GM12873 (cell line): ENCODE measurements around the gene IGF2BP3.

Experiments used
- TF ChIP-seq, protein P1 (sequence below): IDR thresholded peaks from 2 replicates; pipeline ENCODE4 v1.5.1; 2012; ENCODE audit warnings: low read depth, mild to moderate bottlenecking, moderate library complexity, low read length, control low read depth; ENCODE audit not compliant: insufficient read depth; ENCODE audit errors: missing control alignments

The IGF2BP3 gene

DNA sequence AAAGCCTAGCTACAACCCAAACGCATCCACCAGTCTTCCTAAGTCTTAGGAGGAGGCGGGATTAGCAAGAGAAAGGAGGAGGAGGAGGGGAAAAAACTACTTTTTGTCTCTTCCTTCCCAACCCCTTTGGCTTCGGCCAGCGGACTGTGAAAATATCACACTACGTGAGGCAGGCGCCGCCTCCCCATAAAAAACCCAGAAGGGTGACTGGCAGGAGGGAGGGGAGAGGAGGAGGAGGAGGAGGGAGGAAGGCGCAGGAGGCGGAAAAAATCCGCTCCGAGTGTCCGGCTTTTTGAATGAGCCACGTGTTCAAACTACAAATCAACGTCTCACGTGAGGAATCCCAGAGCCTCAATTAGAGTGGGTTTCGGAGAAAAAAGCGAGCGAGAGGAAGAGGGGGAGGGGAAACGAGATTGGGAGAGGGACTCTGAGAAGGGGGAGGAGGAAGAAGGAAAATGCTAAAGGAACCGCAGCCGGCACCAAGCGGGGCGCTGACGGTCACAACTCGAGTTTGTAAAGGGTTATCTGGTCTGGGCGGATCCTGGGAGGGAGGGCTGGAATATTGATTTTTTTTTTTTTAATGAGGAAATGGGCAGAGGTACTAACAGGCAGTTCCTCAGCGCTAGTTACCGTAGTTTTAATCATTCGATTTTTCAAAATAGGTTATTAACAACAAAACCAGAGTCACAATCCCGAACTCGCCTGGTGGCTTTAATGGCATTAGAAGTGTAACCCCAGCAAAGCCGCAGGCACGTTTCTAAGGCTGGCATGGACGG, at the start of gene IGF2BP3:
TSS of gene IGF2BP3 (minus strand) at position 162 of the 776 bp plus-strand sequence. CDS start 381 bp downstream, outside the sequence.
- TF ChIP-seq, protein P1, sequence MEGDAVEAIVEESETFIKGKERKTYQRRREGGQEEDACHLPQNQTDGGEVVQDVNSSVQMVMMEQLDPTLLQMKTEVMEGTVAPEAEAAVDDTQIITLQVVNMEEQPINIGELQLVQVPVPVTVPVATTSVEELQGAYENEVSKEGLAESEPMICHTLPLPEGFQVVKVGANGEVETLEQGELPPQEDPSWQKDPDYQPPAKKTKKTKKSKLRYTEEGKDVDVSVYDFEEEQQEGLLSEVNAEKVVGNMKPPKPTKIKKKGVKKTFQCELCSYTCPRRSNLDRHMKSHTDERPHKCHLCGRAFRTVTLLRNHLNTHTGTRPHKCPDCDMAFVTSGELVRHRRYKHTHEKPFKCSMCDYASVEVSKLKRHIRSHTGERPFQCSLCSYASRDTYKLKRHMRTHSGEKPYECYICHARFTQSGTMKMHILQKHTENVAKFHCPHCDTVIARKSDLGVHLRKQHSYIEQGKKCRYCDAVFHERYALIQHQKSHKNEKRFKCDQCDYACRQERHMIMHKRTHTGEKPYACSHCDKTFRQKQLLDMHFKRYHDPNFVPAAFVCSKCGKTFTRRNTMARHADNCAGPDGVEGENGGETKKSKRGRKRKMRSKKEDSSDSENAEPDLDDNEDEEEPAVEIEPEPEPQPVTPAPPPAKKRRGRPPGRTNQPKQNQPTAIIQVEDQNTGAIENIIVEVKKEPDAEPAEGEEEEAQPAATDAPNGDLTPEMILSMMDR = no peak

DNA sequence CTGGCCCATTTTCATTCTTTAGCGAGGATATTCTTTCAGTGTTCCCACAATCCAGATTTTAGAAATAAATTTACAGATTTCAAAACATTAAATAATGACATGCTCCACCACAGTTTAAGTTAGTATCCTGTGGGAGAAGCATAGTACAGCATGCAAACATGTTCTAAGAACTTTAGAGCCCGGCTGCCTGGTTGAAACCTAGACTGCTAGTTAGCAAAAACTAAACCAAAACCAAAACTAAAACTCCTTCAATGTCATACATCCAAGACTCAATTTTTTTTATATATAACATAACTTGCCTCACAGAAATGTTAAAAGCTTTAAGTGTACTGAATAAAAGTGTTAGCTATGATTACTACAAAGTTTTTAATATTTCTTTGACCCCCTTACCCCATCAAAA, 44.5 kb upstream of the IGF2BP3 start:
- TF ChIP-seq, protein P1 = no peak

DNA sequence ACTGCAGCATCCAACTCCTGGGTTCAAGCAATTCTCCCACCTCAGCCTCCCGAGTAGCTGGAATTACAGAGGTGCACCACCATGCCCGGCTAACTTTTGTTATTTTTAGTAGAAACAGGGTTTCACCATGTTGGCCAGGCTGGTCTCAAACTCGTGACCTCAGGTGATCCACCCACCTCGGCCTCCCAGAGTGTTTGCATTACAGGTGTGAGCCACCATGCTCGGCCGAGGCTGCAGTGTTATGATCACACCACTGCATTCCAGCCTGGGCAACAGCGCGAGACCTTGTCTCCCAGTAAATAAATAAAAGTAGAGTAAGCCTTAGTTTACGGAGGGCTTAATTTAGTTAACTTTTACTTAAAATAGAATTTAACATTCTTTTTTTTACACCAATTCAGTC, 23.7 kb upstream of the IGF2BP3 start:
- TF ChIP-seq, protein P1 = no peak

DNA sequence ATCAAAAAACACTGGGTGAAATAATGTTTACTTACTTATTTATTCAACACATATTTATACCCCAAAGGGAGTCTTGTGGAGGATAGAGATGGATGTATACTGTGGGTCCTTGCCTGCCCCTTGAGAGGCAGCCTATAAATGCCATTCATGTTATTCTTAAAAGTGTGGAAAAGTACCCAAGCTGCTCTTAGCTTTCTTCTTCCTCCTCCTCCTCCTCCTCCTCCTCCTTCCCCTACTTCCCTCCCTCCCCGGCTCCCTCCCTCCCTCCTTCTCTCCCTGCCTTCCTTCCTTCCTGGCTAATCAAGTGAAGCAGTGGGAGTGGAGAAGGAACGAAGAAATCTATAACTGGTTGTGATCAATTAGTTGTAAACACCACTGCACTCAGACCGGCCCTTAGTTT, 21.2 kb upstream of the IGF2BP3 start:
- TF ChIP-seq, protein P1 = no peak

DNA sequence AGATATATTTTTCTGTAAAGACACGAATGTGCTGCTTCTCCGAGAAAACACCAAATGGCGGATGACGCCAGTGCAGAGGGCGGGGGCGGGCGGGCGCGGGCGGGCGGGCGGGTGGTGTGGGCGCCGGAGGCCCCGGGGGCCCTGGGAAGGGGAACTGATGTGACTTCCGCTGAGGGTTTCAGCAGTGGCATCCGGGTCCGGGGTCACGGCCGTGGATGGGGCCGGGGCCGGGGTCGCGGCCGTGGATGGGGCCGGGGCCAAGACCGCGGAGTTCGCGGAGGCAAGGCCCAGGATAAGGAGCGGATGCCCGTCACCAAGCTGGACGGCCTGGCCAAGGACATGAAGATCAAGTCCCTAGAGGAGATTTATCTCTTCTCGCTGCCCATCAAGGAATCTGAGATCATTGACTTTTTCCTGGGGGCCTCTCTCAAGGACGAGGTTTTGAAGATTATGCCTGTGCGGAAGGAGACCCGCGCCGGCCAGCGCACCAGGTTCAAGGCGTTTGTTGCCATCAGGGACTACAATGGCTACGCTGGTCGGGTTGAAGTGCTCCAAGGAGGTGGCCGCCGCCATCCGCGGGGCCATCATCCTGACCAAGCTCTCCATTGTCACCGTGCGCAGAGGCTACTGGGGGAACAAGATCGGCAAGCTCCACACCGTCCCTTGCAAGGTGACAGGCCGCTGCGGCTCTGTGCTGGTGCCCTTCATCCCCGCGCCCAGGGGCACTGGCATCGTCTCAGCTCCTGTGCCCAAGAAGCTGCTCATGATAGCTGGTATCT, 20.3 kb upstream of the IGF2BP3 start:
- TF ChIP-seq, protein P1 = no peak

DNA sequence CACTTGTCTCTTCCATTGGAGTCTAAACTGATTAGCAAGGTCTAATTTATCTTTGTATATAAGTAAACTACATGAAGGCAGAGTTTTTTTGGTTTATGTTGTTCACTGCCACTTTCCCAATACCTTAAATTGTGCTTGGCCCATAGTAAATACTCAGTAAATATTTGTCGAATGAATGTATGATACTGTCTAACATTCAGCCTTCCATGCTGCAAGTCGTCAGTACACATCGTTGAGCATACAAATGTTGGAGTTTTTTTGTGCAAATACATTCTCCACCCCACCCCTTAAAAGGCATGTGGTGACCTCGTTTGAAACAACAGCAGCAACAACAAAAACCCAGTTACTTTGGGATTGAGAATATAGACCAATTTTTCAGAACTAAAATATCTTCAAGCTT, 17.4 kb upstream of the IGF2BP3 start:
- TF ChIP-seq, protein P1 = no peak

DNA sequence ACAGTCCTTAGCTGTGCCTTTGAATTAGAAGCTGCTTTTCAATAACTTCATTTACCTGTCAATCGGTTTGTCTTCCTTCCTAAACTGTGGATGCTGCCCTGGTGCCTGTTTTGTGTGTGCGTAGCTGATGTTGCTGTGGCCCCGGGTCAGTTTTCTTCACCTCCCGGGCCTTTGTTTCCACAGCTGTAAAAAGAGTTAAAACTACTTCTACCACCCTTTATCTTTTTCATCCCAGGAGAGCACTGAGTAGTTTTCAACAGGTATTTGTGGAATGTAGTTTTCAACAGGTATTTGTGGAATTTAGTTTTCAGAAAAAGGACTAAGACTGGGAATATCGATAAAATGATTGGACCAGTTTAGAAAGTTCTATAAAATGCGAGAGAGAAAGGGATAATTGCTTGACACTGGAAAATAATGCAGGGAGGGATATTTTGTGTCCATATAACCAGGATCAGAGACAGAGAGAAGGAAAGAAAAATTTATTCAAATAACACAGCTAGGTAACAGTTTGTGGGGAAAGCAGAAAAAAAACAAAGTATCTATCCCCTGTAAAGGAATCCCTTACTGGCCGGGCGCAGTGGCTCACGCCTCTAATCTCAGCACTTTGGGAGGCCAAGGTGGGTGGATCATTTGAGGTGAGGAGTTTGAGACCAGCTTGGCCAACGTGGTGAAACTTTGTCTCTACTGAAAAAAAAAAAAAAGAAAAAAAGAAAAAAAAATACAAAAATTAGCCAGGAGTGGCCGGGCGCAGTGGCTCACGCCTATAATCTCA, 15.9 kb upstream of the IGF2BP3 start:
- TF ChIP-seq, protein P1 = no peak
